ENCODE measurements around the gene PDE4D.
"Not testable (repeated sequence)": the region's sequence is repeated elsewhere in the genome, so short reads cannot be mapped to it uniquely, and the experiment has no call there.

Gene PDE4D

GRCh38 chr5:59071755-59072549 is 821.6 kb downstream of the PDE4D start:
- in situ Hi-C loops (cut with MboI; ENCODE audit: low pct_unique_long_range_greater_than_20kb, low sequenced_read_pairs) = no loop called here
- no peak for DNase-seq

DNA sequence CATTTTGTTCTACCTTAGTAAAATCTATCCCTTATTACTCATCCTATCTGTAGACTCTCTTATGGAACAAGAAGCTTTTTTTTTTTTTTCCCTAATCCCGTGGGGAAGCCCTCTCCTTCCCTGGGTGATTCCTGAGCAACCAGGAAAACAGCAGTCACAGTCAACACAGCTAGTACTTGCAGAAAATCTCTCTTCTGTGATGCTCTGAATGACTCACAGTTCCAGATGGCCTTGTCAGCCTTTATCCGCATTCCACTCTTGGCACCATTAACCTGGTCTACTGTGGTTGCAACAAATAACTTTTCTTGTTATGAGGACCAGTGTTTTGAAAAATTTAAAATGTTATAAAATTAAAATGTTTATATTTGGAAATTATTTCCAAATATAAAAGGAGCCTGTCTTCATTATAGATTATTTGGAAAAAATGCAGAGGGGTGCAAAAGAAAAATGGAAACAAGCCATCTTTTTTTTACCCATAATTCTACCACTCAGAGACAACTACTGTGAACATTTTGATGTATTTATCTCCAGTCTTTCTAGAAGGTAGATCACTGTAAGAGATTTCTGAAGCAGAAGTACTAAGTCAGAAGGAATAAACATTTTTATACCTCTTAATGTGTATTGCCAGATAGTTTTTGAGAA is 824.0 kb downstream of the PDE4D start:
- DNase-seq = no peak
- in situ Hi-C loops (cut with MboI; ENCODE audit: low pct_unique_long_range_greater_than_20kb, low sequenced_read_pairs) = no loop called here

DNA sequence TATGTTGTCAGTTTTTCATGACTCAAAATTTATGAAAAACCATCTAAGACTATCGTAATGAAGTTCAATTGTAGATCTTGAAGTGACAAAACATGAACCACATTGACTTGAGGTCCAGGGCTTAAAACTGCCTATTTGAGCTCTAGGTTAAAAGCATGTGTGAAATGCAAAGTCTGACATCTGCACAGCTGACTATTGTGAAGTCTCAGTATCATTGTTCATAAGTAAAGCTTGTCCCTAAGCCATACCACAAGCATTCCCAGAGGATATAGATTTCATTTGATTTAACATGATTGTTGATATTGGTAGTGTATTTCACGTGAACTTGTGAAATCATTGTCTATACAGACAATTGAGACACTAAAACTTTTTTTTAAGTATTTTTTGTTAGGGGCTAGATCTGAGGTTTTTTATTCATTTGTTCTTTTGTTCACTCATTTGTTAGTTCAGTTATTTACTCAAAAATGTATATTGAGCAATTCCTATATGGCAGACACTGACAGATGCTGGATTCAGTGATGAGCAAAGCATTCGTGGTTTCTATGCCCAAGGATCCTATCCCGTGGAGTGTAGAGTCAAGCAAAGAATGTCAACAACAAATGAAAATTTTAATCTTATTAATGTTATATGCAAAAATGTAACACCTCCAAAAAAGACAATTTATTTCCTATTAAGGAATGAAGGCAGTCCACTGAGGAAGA is 825.4 kb downstream of the PDE4D start:
- in situ Hi-C loops (cut with MboI; ENCODE audit: low pct_unique_long_range_greater_than_20kb, low sequenced_read_pairs) = no loop called here
- no peak for DNase-seq

DNA sequence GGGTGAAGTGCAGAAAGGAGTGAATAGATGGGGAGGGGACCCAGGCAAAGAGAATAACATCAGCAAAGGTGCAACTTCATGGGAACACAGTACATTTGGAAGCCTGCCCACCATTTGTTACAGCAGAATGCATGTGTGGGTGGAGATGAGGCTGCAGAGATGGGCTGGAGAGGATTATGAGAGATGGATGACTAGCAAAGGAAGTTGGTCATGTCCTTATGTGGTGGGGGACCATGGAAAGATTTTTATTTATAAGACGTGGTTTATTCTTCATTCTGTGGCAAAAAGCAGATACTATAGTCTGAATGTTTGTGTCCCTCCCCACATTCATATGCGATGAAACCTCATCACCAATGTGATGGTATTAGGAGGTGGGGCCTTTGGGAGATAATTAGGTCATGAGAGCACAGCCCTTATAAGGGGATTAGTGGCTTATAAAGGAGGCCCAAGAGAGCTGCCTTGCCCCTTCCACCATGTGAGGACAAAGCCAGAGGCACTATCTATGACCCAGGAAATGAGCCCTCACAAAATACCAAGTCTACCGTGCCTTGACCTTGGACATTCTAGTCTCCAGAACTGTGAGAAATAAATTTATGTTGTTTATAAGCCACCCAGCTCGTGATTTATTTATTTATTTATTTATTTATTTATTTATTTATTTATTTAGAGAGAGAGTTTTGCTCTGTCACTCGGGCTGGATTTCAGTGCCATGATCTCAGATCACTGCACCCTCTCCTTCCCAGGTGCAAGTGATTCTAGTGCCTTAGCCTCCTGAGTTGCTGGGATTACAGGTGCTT is 827.0 kb downstream of the PDE4D start:
- DNase-seq = no peak
- in situ Hi-C loops (cut with MboI; ENCODE audit: low pct_unique_long_range_greater_than_20kb, low sequenced_read_pairs) = no loop called here

DNA sequence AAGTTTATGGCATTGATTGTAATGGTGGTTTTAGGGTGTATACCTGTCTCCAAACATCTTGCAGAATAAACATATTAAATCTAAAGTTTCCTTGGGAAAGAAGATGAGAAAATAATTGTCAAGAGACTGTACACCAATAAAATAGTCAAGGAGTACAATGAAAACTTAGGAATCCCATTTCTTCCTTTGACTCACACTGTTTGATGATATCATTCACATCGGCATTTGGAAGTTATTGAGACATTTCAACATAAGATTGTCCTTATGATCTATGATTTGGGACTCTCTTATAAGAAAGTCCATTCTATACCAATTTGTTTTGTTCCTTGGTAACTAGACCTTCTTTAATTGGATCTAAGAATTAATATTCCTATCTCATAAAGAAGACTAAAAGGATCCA is 828.0 kb downstream of the PDE4D start:
- in situ Hi-C loops (cut with MboI; ENCODE audit: low pct_unique_long_range_greater_than_20kb, low sequenced_read_pairs) = no loop called here
- no peak for DNase-seq

DNA sequence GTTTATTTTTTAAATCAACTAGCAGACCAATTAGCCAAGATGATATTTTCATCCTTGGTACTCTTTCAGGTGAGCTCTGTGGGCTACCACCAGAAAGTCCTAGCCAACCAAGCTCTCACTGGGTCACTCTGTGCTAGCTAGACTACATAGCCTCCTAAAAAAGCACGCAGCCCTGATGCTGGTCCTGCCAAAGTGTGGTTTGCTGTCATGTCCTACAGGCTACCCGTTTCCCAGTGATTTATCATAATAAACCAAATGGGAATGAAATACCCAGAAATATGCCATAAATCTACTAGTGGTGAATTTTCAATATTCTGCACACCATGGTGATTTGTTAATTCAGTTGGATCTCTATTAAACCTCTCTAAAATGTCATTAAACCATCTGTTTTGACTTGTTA is 829.2 kb downstream of the PDE4D start:
- in situ Hi-C loops (cut with MboI; ENCODE audit: low pct_unique_long_range_greater_than_20kb, low sequenced_read_pairs) = no loop called here
- no peak for DNase-seq

DNA sequence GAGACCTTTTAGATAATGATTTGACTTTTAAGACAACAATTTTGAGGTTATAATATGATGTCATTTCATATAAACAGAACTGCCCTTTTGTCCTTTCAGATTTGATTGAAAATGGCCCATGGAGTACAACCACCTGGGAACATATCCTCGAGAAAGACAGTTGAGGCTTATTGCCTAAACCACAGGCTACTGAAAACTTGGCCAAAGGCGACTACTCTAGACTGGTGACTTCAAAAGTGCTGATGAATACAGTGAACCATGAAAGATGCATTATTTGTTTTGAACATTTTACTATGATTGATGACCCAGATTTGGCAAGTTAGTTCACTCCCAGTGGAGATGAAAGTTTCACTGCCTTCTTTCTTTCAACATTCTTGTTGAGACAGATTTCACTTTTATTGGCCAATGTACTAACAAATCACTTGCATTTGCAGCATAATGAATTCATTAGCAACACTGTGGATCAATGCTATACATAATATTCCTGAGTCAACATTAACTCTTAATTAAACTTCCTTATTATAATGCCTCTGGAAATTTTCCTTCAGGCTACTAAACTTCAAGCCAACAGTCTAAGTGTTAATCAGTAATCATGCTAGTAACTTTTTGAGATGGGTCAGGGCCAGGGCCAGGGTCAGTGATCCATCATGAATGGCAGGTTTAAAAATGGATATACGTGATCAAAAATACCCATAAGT is 830.4 kb downstream of the PDE4D start:
- in situ Hi-C loops (cut with MboI; ENCODE audit: low pct_unique_long_range_greater_than_20kb, low sequenced_read_pairs) = no loop called here
- no peak for DNase-seq

- in situ Hi-C loops (cut with MboI; ENCODE audit: low pct_unique_long_range_greater_than_20kb, low sequenced_read_pairs) = no loop called here
- DNase-seq = no peak
Measured at GRCh38 chr5:59061377-59061776, 832.1 kb downstream of the PDE4D start.

GRCh38 chr5:59058969-59059687 is 834.4 kb downstream of the PDE4D start:
- in situ Hi-C loops (cut with MboI; ENCODE audit: low pct_unique_long_range_greater_than_20kb, low sequenced_read_pairs) = no loop called here

GRCh38 chr5:59058237-59058636 is 835.3 kb downstream of the PDE4D start:
- in situ Hi-C loops (cut with MboI; ENCODE audit: low pct_unique_long_range_greater_than_20kb, low sequenced_read_pairs) = no loop called here
- DNase-seq = no peak

More at GRCh38 chr5:59058969-59059687, 834.4 kb downstream of the PDE4D start:
- DNase-seq = no peak

DNA sequence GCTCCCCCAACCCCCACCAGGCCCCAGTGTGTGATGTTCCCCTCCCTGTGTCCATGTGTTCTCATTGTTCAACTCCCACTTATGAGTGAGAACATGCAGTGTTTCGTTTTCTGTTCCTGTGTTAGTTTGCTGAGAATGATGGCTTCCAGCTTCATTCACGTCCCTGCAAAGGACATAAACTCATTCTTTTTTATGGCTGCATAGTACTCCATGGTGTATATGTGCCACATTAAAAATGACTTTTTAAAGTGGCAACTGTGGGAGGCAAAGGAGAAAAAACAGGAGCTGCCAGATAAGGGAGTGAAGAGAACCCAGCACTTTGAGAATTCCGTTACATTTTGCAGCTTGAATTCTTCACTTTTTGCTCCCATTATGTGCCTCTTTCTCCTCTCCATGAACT is 836.9 kb downstream of the PDE4D start:
- DNase-seq; in situ Hi-C loops (cut with MboI; ENCODE audit: low pct_unique_long_range_greater_than_20kb, low sequenced_read_pairs): not testable (repeated sequence)

GRCh38 chr5:59055745-59056448 is 837.6 kb downstream of the PDE4D start:
- in situ Hi-C loops (cut with MboI; ENCODE audit: low pct_unique_long_range_greater_than_20kb, low sequenced_read_pairs) = no loop called here
- no peak for DNase-seq

- in situ Hi-C loops (cut with MboI; ENCODE audit: low pct_unique_long_range_greater_than_20kb, low sequenced_read_pairs) = no loop called here
- DNase-seq = no peak
Measured at GRCh38 chr5:59054963-59055528, 838.5 kb downstream of the PDE4D start.

- in situ Hi-C loops (cut with MboI; ENCODE audit: low pct_unique_long_range_greater_than_20kb, low sequenced_read_pairs) = no loop called here
- no peak for DNase-seq
Measured at GRCh38 chr5:59051951-59052350, 841.6 kb downstream of the PDE4D start.

GRCh38 chr5:59049095-59049494 is 844.4 kb downstream of the PDE4D start:
- in situ Hi-C loops (cut with MboI; ENCODE audit: low pct_unique_long_range_greater_than_20kb, low sequenced_read_pairs) = no loop called here
- no peak for DNase-seq

DNA sequence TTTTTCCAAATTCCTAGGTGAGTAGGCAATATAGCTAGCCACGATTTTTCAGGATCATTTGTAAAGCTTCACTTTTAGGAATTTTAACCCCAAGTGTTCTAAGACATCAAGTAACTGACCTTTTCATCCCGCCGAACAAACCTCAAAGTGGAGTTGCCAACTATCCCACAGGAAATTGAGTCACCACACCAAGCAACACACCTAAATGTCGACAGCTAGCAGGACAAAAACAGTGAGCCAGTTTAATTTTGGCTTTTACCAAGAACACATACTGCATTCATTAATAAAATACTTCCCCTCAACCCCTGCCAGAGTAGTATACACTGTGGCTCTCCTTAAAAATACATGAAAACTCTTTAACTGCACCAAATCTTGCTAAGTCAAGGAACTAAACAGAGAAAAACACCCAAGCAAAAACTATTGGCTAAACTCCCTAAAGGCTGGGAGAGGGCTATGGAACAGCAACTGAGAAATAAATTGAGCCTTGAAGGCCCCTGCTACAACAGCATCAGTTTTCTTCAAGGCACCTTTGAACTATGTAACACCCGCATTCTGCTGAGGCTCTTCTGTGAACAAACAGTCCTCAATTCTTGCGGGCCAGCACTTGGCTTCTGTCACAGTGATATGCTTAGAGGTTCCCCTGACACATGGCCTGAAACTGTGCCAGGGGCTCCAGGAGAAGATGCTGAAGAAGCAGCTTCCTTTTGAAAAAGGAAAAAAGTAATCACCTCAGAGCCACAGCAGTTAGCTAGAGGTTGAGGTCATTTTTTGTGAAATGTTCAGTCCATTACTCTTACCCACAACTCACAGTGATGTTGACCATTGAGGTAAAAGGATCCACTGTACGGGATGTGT is 851.1 kb downstream of the PDE4D start:
- in situ Hi-C loops (cut with MboI; ENCODE audit: low pct_unique_long_range_greater_than_20kb, low sequenced_read_pairs) = no loop called here
- no peak for DNase-seq

GRCh38 chr5:59041355-59041754 is 852.2 kb downstream of the PDE4D start:
- in situ Hi-C loops (cut with MboI; ENCODE audit: low pct_unique_long_range_greater_than_20kb, low sequenced_read_pairs) = no loop called here
- no peak for DNase-seq
